Measurements from ENCODE around the gene FCN2. TPM values are rescaled to one million over a fixed set of nuclear protein-coding genes. Genes with fewer than 3 reads are reported as not detected.

The FCN2 gene
- polyA plus RNA-seq, 1 of the 3 experiments (the other 2 are of a cell fraction) = not detected

DNA sequence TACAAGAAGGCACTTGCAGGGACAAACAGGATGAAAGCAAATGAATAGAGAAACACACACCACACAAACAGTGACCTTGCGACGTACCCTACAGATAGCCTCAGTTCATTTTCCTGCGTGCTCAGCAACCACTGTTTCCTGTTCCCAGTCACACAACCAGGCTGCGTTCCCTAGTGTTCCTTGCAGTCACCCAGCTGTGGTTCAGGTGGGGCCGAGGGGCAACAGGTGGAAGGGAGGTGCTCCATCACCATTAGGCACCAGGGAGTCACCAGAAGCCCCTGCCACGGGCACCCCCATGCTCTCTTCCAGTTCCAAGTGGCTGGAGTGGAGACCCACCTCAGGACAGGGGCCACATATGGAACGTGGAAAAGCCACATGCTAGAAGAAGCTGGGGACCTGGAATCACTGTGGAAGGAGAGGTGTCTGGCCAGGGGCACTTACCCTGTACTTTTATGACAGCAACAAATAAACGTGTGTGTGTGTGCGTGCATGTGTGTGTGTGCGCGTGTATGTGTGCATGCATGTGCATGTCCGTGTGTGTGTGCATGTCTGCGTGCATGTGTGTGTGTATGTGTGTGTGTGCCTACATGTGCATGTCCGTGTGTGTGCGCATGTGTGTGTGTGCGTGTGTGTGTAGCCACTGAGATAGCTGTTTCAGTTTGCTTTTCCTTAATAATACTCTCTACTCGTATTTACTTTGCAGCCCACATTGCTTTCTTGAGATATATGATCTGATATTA is 18.8 kb upstream of the FCN2 start:
- Histone ChIP-seq H3K9me2 (no peaks in the 10 kb centered on the region), H3K36me3 (replicated peaks in 1 of 2; ENCODE audit: control insufficient read depth in 1 of 2, insufficient read depth in 2 of 2, low read length in 1 of 2) (no peaks in the 10 kb centered on the region), H3K4me2 (no peak overlapping the region), H3K27ac (ENCODE audit: low read depth in 2 of 2, low read length in 1 of 2) (no peak overlapping the region), H3K4me3 (ENCODE audit: low read depth in 2 of 2, low read length in 1 of 2) (no peak overlapping the region), H3K9me3 (no peaks in the 10 kb centered on the region), H3K4me1 (ENCODE audit: control insufficient read depth in 1 of 2, insufficient read depth in 2 of 2, low read depth in 1 of 2, low read length in 1 of 2) (no peaks in the 10 kb centered on the region), H3K79me2 (ENCODE audit: insufficient read depth) (no peaks in the 10 kb centered on the region), H4K20me1 (ENCODE audit: insufficient read depth) (no peaks in the 10 kb centered on the region), H3K9ac (no peak overlapping the region), H3K27me3 (ENCODE audit: insufficient read depth) (no peaks in the 10 kb centered on the region), H2AFZ (ENCODE audit: low read depth) (no peak overlapping the region), H3F3A (replicated peaks; ENCODE audit: insufficient read depth) (no peaks in the 10 kb centered on the region)
- no peak for TF ChIP-seq GABPA (IDR thresholded peaks at IDR 0.05; ENCODE audit: low read depth)
- TF ChIP-seq MEF2A (IDR thresholded peaks at IDR 0.05; ENCODE audit: borderline replicate concordance, low read depth) = no peak
- TF ChIP-seq, protein P1, sequence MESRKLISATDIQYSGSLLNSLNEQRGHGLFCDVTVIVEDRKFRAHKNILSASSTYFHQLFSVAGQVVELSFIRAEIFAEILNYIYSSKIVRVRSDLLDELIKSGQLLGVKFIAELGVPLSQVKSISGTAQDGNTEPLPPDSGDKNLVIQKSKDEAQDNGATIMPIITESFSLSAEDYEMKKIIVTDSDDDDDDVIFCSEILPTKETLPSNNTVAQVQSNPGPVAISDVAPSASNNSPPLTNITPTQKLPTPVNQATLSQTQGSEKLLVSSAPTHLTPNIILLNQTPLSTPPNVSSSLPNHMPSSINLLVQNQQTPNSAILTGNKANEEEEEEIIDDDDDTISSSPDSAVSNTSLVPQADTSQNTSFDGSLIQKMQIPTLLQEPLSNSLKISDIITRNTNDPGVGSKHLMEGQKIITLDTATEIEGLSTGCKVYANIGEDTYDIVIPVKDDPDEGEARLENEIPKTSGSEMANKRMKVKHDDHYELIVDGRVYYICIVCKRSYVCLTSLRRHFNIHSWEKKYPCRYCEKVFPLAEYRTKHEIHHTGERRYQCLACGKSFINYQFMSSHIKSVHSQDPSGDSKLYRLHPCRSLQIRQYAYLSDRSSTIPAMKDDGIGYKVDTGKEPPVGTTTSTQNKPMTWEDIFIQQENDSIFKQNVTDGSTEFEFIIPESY (IDR thresholded peaks at IDR 0.05; ENCODE audit: borderline replicate concordance, low read depth) = no peak
- TF ChIP-seq NRF1 (IDR thresholded peaks at IDR 0.05; ENCODE audit: low read depth, low read length) = no peak
- TF ChIP-seq RCOR1 (IDR thresholded peaks at IDR 0.05; ENCODE audit: low read length) = no peak
- ChIA-PET CTCF (no interaction called here), POLR2A (no interaction called here)
- WGBS (ENCODE audit: low lambda C conversion rate) = 55% methylated on average over 17 of the region's 17 CpGs
- no peak for DNase-seq

DNA sequence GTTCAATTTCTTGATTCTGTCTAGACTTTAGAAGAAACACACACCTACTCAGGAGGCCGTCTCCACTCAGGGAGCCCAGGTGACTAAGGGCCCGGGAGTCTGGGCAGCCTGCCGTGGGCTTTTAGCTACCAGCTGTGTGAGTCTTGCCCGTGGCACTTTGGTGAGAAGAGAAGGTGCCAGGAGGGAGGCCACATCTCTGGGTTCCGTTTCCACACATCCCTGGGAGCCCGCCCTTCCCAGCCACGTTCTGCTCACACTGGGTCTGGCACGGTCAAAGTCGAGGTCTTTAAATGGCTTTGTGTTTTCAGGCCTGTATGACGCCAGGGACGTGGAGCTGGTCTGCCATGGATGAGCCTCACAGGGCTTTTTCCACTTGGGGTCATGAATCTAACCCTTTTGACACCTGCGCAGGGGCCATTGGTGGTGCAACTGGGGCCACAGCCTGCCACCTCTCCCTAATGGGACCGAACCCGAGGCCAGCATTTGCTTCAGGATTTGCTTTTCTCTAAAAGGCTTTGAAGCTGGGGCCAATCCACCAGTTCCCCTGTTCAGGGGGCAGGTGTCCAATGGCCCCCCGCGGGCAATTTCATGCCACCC is 17.2 kb upstream of the FCN2 start:
- 61% methylated on average over 11 of the region's 16 CpGs for WGBS (ENCODE audit: low lambda C conversion rate)
- no peaks in the 10 kb centered on the region for H3F3A ChIP-seq (replicated peaks; ENCODE audit: insufficient read depth)
- no peaks in the 10 kb centered on the region for H3K9me3 ChIP-seq
- H3K27me3 ChIP-seq (ENCODE audit: insufficient read depth) = no peaks in the 10 kb centered on the region
- no peak overlapping the region for H3K27ac ChIP-seq (ENCODE audit: low read depth in 2 of 2, low read length in 1 of 2)
- no peaks in the 10 kb centered on the region for H3K4me1 ChIP-seq (ENCODE audit: control insufficient read depth in 1 of 2, insufficient read depth in 2 of 2, low read depth in 1 of 2, low read length in 1 of 2)
- ChIA-PET CTCF (interaction anchor here (0.7 kb wide), 1 partner anchor 98 kb away, joined by 3 read pairs; no protein-coding TSS in a partner anchor), POLR2A (no interaction called here)
- no peaks in the 10 kb centered on the region for H3K79me2 ChIP-seq (ENCODE audit: insufficient read depth)
- no peak overlapping the region for H3K9ac ChIP-seq
- no peak overlapping the region for H2AFZ ChIP-seq (ENCODE audit: low read depth)
- no peaks in the 10 kb centered on the region for H3K9me2 ChIP-seq
- no peaks in the 10 kb centered on the region for H4K20me1 ChIP-seq (ENCODE audit: insufficient read depth)
- H3K36me3 ChIP-seq (replicated peaks in 1 of 2; ENCODE audit: control insufficient read depth in 1 of 2, insufficient read depth in 2 of 2, low read length in 1 of 2) = no peaks in the 10 kb centered on the region
- H3K4me2 ChIP-seq = no peak overlapping the region
- H3K4me3 ChIP-seq (ENCODE audit: low read depth in 2 of 2, low read length in 1 of 2) = no peak overlapping the region
- no peak for DNase-seq
- no peak for TF ChIP-seq GABPA (IDR thresholded peaks at IDR 0.05; ENCODE audit: low read depth)
- TF ChIP-seq USF1 (IDR thresholded peaks at IDR 0.05; ENCODE audit: borderline replicate concordance, low read depth) = no peak
- TF ChIP-seq TEAD4 (IDR thresholded peaks at IDR 0.05; ENCODE audit: borderline replicate concordance, insufficient read depth) = no peak
- TF ChIP-seq FOXJ3 (CRISPR knock-in tag; IDR thresholded peaks at IDR 0.05) = no peak
- TF ChIP-seq NFIC (IDR thresholded peaks at IDR 0.05; ENCODE audit: borderline replicate concordance) = no peak
- no peak for TF ChIP-seq TAF1 (IDR thresholded peaks at IDR 0.05; ENCODE audit: borderline replicate concordance, low read depth, low read length)
- no peak for TF ChIP-seq MAX (IDR thresholded peaks at IDR 0.05; ENCODE audit: low read depth)
- TF ChIP-seq EP300 (IDR thresholded peaks at IDR 0.05; ENCODE audit: borderline replicate concordance in 1 of 2, low read depth in 1 of 2, low read length in 1 of 2) = no peak
- no peak for TF ChIP-seq REST (IDR thresholded peaks at IDR 0.05; ENCODE audit: low read depth, low read length)
- no peak for TF ChIP-seq MEF2A (IDR thresholded peaks at IDR 0.05; ENCODE audit: borderline replicate concordance, low read depth)
- TF ChIP-seq SIN3A (IDR thresholded peaks at IDR 0.05; ENCODE audit: borderline replicate concordance, low read depth, low read length) = no peak
- no peak for TF ChIP-seq EZH2phosphoT487 (IDR thresholded peaks at IDR 0.05; ENCODE audit: borderline replicate concordance, low read depth)
- TF ChIP-seq NRF1 (IDR thresholded peaks at IDR 0.05; ENCODE audit: low read depth, low read length) = no peak
- no peak for TF ChIP-seq ELF1 (IDR thresholded peaks at IDR 0.05)
- TF ChIP-seq, protein P1 (IDR thresholded peaks at IDR 0.05; ENCODE audit: borderline replicate concordance, low read depth) = no peak
